Peyer's patch (tissue), 4 donors: ENCODE results near the gene SLC66A3. TPM values are rescaled to one million over a fixed set of nuclear protein-coding genes. Genes with fewer than 3 reads are reported as not detected.

Experiments
- DNase-seq, 3 donors: peaks; one replicate each; pipeline ENCODE4 v3.0.0-alpha.2; 2017 to 2019
- H3K27ac ChIP-seq, 4 donors: fragments of 200-600 bp; sonication (generic); one replicate each; pipeline ENCODE4 v1.5.1; 2016 to 2019
- H3K27me3 ChIP-seq, 2 donors: fragments of 200-600 bp; sonication (generic); one replicate each; pipeline ENCODE4 v1.5.1; 2019
- H3K36me3 ChIP-seq, 3 donors: fragments of 200-600 bp; sonication (generic); one replicate each; pipeline ENCODE4 v1.5.1; 2016 to 2019
- H3K4me1 ChIP-seq, 4 donors: fragments of 200-600 bp; sonication (generic); one replicate each; pipeline ENCODE4 v1.5.1; 2016 to 2019
- H3K4me3 ChIP-seq, 4 donors: fragments of 200-600 bp; sonication (generic); 1 replicate in 3 of 4; 2 replicates in 1 of 4; pipeline ENCODE4 v1.5.1; 2016 to 2019; ENCODE audit warnings: mild to moderate bottlenecking in 1 of 4
- H3K9me3 ChIP-seq, 4 donors: fragments of 200-600 bp; sonication (generic); one replicate each; pipeline ENCODE4 v1.5.1; 2016 to 2019; ENCODE audit warnings: mild to moderate bottlenecking in 1 of 4
- CTCF ChIP-seq, 6 experiments: fragments of 450-650 bp in 4 of 6; fragments of 200-600 bp in 2 of 6; sonication (generic) in 1 of 6; IDR thresholded peaks; one replicate each; pipeline ENCODE4 v1.5.1; 2017 to 2019; ENCODE audit warnings: antibody characterized with exemption in 6 of 6, mild to moderate bottlenecking in 3 of 6, moderate library complexity in 1 of 6
- POLR2A ChIP-seq, 2 donors: fragments of 450-650 bp; IDR thresholded peaks; one replicate each; pipeline ENCODE4 v1.5.1; 2017; ENCODE audit warnings: antibody characterized with exemption in 2 of 2, mild to moderate bottlenecking in 2 of 2, moderate library complexity in 2 of 2
- total RNA-seq, 4 donors: library from RNA; depleted of rRNA; stranded (reverse); fragments of >200 nt; gene quantifications; one replicate each; pipeline ENCODE4 v1.1.0, GENCODE V29; 2016

The SLC66A3 gene
- total RNA-seq, 4 donors from 2014 or later = 18.4 to 53.6 (median 31.8) TPM

GRCh38 chr2:11142330-11142729 is 12.9 kb upstream of the SLC66A3 start:
- no peak for DNase-seq
- Histone ChIP-seq H3K27me3 (no peaks in the 10 kb centered on the region), H3K4me3 (no peak overlapping the region), H3K9me3 (no peaks in the 10 kb centered on the region), H3K27ac (no peak overlapping the region), H3K36me3 (no peaks in the 10 kb centered on the region), H3K4me1 (no peaks in the 10 kb centered on the region)
- TF ChIP-seq CTCF (IDR thresholded peaks at IDR 0.05) = peak in 1 of 6 experiments; percentile 17
- TF ChIP-seq POLR2A (IDR thresholded peaks at IDR 0.05) = no peak

- H3K36me3 ChIP-seq = no peaks in the 10 kb centered on the region
- H3K9me3 ChIP-seq = no peaks in the 10 kb centered on the region
- no peak for DNase-seq
- H3K4me1 ChIP-seq = no peaks in the 10 kb centered on the region
- no peak overlapping the region for H3K4me3 ChIP-seq
- no peak overlapping the region for H3K27ac ChIP-seq
- TF ChIP-seq CTCF (IDR thresholded peaks at IDR 0.05) (no peak), POLR2A (IDR thresholded peaks at IDR 0.05) (no peak)
- H3K27me3 ChIP-seq = no peaks in the 10 kb centered on the region
Observed at GRCh38 chr2:11142987-11143386, 12.3 kb upstream of the SLC66A3 start.

- Histone ChIP-seq H3K4me3 (no peak overlapping the region), H3K36me3 (no peaks in the 10 kb centered on the region), H3K27me3 (no peaks in the 10 kb centered on the region), H3K4me1 (no peaks in the 10 kb centered on the region), H3K9me3 (no peaks in the 10 kb centered on the region), H3K27ac (no peak overlapping the region)
- TF ChIP-seq CTCF (IDR thresholded peaks at IDR 0.05) (no peak), POLR2A (IDR thresholded peaks at IDR 0.05) (no peak)
- no peak for DNase-seq
Observed at GRCh38 chr2:11144077-11144737, 11.1 kb upstream of the SLC66A3 start.

DNA sequence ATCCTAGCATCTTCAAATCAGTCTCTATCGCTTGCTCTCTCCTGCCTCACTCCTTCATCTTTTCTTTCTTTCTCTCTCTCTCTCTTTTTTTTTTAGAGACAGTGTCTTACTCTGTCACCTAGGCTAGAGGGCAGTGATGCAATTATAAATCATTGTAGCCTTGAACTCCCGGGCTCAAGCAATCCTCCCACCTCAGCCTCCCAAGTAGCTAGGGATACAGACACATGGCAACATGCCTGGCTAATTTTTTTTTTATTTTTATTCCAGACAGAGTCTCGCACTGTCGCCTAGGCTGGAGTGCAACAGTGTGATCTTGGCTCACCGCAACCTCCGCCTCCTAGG is 10.6 kb upstream of the SLC66A3 start:
- Histone ChIP-seq H3K27me3 (no peaks in the 10 kb centered on the region), H3K4me1 (no peaks in the 10 kb centered on the region), H3K4me3 (no peak overlapping the region), H3K9me3 (no peaks in the 10 kb centered on the region), H3K27ac (no peak overlapping the region), H3K36me3 (no peaks in the 10 kb centered on the region)
- DNase-seq = no peak
- no peak for TF ChIP-seq CTCF (IDR thresholded peaks at IDR 0.05)
- no peak for TF ChIP-seq POLR2A (IDR thresholded peaks at IDR 0.05)

DNA sequence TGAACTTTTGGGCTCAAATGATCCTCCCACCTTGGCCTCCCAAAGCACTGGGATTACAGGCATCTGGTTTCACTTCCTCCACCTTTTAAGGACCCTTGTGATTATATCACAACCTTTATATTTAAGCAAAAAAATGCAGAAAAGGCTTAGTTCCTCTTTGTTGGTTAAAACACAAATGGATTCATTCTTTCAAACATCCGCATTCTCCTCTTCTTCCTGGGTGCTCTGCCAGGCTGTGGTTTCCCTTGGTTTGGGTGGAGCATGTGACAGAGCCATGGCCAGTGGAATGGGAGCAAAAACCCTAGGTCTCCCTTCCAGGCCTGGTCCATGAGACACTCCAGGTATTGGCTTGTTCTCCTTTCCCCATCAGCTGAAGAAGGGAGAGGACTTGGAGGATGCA is 9.9 kb upstream of the SLC66A3 start:
- TF ChIP-seq POLR2A (IDR thresholded peaks at IDR 0.05) = no peak
- Histone ChIP-seq H3K27me3 (no peaks in the 10 kb centered on the region), H3K27ac (no peak overlapping the region), H3K36me3 (no peaks in the 10 kb centered on the region), H3K4me1 (no peaks in the 10 kb centered on the region), H3K9me3 (no peaks in the 10 kb centered on the region), H3K4me3 (no peak overlapping the region)
- no peak for DNase-seq

DNA sequence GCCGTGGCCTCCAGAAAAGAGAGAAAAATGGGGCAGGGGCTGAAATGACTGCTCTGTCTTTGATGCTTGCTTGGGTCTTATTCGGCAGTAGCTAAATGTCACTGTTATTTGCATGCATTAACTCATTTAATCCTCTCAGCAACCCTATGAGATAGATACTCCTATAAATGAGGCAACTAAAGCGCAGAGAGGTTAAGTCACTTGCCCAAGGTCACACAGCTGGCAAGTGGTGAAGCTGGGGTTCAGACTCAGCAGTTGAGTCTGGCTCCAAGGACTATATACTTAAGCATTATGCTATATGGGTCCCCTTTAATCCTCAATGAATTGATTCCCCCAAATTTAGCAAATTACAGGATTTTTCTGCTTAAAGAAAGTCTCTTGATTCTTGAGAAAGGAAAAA is 9.2 kb upstream of the SLC66A3 start:
- H3K27ac ChIP-seq = no peak overlapping the region
- TF ChIP-seq CTCF (IDR thresholded peaks at IDR 0.05) = no peak
- TF ChIP-seq POLR2A (IDR thresholded peaks at IDR 0.05) = no peak

More for the DNA sequence above, 9.2 kb upstream of the SLC66A3 start:
- Histone ChIP-seq H3K36me3 (no peaks in the 10 kb centered on the region), H3K4me1 (no peaks in the 10 kb centered on the region), H3K4me3 (no peak overlapping the region), H3K9me3 (no peaks in the 10 kb centered on the region), H3K27me3 (no peaks in the 10 kb centered on the region)
- DNase-seq = no peak
